ENCODE data around the gene USP4.

DNA sequence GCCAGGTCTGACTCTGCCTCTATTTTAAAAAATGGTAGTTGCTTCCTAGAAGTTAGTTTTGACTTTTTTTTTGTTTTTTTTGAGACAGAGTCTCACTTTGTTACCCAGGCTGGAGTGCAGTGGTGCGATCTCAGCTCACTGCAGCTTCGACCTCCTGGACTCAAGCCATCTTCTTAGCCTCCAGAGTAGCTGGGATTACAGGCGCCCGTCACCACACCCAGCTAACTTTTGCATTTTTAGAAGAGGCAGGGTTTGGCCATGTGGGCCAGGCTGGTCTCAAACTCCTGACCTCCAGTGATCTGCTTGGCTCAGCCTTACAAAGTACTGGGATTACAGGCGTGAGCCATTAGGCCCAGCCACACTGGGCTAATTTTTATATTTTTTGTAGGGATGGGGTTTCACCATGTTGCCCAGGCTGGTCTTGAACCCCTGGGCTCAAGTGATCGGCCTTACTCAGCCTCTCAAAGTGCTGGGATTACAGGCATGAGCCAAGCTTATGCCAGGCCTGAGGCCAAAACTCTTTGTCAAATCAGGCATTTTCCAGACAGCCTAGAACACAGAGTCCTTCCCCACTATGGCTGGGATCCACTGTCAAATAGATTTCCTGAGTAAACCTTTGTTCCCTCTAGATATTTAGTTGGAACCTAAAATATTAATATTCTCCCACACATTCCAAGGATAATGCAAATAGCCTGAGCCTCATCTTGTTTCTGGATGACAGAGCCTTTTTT, 76.5 kb downstream of the USP4 start:
- no peak for TF ChIP-seq CTCF (IDR thresholded peaks at IDR 0.05; ENCODE audit: low read length)
- no peak for TF ChIP-seq EZH2 (optimal IDR thresholded peaks at IDR 0.05; ENCODE audit: low read depth, low read length)
- no peak for TF ChIP-seq EZH2phosphoT487 (IDR thresholded peaks at IDR 0.05; ENCODE audit: low read length)
